Activated T-cell treated with anti-CD3 and anti-CD28 coated beads for 1 hour (primary cell): ENCODE results near the gene GPR15LG.
"Not testable (repeated sequence)": the region's sequence is repeated elsewhere in the genome, so short reads cannot be mapped to it uniquely, and the experiment has no call there.

ENCODE experiments used
- DNase-seq: peaks from one replicate; pipeline ENCODE4 v3.0.0-alpha.2; 2020; ENCODE audit warnings: low read depth

The GPR15LG gene

GRCh38 chr10:84173501-84173929 is at the start of gene GPR15LG:
TSS of gene GPR15LG (plus strand) at chr10:84173801. CDS start at chr10:84173852, 51 bp downstream.
- DNase-seq: no peak

GRCh38 chr10:84125910-84126784 is 47.5 kb upstream of the GPR15LG start:
- not testable (repeated sequence) for DNase-seq

- no peak for DNase-seq
Measured at GRCh38 chr10:84126785-84127167, 46.8 kb upstream of the GPR15LG start.

DNA sequence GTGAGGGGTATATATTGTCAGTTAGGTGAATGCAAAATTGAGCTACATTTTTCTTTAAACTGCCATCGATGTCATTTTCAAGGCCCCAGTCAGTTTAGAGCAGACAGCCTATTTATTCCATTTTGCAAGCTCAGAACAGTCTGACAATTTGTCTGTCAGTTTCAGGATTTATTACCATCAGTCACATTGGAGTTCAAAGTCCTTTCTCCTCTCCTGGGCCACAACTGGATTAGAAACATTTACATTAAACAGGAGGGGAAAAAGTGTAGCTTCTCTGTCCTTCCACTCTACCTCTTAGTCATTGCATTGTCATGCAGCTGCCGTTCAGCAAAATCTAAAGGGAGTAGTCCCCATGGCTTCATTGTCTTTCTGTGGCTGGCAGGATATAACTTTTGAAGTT is 37.8 kb upstream of the GPR15LG start:
- DNase-seq: no peak

- DNase-seq: no peak
Measured at GRCh38 chr10:84137811-84138210, 35.8 kb upstream of the GPR15LG start.

GRCh38 chr10:84138478-84139125 is 35.0 kb upstream of the GPR15LG start:
- DNase-seq: peak; percentile 14

DNA sequence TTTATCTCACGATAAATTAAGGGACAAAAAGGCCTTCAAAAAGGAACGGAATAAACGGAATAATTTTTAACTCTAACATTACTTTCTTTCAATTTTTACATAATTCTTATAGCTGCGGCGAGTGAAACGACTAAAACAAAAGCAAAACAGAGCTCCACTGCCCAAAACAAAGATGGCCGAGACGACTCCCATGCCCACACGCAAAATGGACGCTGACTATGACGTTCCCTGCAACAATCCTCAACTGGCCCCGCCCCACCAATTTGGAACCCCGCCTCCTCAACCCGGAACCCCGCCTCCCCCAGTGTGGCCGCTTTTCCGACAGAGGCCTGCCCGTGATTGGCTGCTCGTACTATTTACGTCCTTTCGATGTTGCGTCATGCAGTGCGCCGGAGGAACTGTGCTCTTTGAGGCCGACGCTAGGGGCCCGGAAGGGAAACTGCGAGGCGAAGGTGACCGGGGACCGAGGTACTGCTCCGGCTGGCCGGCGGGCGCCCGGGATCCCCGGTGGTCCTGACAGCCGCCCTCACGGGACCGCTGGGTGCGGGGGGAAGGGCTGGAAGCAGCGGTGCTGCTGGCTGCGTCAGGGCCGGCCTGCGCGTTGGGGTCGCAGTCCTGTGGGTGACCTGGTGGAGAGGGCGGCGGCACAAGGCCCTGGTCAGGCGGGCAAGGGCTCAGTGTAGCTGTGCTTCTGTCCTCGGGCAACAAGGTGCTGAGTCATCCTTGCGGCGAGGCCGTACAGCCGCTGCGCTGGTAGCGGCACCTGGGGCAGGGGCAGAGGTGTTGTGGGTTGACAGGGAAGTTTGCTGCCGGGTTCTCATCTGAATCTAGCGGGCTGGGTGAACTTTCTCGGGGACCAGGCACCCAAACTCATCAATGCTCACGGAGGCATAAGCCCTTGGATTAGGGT is 34.2 kb upstream of the GPR15LG start, which contains the start of gene GHITM:
Gene GHITM (plus strand): TSS at position 384 of the 910 bp plus-strand sequence. CDS start 1,992 bp downstream, outside the sequence.
- DNase-seq: peak; percentile 99

DNA sequence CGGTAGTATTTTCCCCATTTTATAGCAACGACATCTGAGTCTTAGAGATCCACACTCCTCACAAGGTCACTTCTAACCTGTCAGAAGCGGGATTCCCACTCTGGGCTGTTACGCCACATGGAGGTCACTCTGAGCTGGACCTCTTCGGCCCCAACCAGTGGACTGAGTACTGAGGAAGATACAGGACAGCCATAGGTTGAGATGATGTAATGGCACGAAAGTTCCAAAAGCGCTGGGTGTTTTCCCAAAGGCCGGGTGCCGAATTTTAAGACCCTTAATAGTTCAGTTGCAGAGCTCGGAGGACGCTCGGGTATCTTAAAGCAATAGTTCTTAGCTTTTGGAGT is 33.6 kb upstream of the GPR15LG start:
- no peak for DNase-seq

- no peak for DNase-seq
Measured at GRCh38 chr10:84147347-84147746, 26.3 kb upstream of the GPR15LG start.

DNA sequence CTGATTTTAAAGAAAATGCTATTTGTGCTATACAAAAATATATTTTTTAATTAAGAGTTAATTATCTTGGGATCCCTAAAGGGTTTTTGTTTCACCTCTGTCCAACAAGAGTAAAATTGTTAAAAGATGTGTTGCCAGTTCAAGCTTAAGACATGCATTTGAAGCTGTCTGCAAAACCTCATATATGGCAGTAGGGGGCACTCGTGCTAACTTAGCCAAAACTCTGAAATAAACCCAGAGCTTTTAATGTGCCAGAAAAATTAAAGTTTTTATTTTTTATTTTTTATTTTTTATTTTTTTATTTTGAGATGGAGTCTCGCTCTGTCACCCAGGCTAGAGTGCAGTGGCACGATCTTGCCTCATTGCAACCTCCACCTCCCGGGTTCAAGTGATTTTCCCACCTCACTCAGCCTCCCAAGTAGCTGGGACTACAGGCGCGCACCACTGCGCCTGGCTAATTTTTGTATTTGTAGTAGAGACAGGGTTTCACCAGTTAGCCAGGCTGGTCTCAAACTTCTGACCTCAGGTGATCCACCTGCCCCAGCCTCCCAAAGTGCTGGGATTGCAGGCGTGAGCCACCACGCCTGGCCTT is 25.5 kb upstream of the GPR15LG start:
- DNase-seq: not testable (repeated sequence)

- no peak for DNase-seq
Measured at GRCh38 chr10:84149854-84150253, 23.7 kb upstream of the GPR15LG start.

- DNase-seq: no peak
Measured at GRCh38 chr10:84152769-84153168, 20.8 kb upstream of the GPR15LG start.

DNA sequence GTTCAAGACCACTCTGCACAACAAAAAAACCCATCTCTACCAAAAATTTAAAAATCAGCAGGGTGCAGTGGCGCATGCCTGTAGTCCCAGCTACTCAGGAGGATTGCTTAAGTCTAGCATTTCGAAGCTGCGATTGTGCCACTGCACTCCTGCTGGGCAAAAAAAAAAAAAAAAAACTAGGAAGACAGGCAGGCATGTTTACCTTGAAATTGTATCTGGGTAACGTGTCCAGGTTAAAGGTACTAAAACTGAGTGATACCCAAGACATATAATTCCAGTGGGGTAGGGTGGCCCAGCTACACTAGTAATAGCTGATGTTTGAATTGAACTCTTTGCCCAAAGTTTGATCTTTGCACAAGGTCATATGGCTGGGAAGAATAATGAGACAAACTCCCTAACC is 18.1 kb upstream of the GPR15LG start:
- DNase-seq: no peak

DNA sequence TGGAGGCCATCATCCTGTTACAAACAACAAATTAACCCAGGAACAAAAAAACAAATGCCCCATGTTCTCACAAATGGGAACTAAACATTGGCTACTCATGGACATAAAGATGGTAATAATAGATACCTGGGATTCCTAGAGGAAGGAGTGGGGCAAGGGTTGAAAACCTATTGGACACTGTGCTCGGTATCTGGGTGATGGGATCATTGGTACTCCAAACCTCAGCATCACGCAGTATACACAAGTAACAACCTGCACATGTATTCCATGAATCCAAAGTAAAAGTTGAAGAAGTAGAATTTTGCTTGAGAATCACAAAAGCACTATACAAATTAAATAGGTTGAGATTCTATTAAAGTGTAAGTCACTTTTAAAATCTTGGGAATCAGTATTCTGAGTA is 17.6 kb upstream of the GPR15LG start:
- DNase-seq: no peak

DNA sequence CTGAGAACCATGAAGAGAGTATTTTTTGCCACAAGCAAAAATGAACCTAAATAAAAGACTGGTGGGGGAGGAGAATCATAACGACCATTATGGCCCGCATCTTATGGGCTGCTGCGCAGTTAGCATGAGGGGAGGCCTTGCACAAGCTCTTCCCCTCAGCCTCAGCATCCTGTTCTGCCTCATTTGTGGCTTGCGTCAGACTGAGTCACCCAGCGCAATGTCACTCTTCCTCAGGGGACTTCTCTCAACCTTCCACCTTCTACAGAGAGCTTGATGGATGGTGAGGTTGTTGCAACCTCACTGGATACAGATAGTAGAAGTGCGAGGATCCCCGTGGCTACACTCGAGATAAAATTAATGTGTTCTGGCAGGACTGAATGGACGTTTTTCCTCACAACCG is 16.8 kb upstream of the GPR15LG start:
- DNase-seq: no peak

GRCh38 chr10:84158061-84158460 is 15.5 kb upstream of the GPR15LG start:
- DNase-seq: no peak

- no peak for DNase-seq
Measured at GRCh38 chr10:84158550-84158949, 15.1 kb upstream of the GPR15LG start.

DNA sequence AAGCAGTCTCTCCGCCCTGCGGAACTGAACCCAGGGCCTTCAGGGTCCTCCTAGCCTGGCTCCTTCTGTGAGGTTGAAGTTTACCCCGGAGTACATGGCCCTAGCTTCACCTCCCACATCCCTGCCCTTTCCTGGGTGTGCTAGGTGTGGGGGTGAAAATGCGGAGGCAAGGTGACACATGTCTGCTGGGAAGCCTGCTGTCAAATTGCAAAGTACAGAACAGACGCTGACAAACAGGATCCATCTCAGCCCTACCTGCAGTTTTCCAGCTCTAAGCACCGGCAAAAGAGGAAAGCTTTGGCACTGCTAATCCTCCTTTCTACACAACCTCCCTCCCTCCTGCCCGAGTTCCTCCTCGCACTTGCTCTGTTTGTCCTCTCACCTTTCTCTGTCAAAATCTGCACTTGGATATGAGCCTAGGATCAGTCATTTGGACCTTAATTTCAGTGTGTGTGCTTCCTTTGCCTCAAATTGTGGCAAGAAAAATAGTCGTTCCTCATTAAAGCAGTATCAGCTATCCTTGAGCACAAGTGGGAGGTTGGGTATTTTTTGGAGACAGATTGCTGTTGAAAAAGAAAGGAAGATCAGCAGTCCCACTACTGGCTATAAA is 14.4 kb upstream of the GPR15LG start:
- DNase-seq: no peak

DNA sequence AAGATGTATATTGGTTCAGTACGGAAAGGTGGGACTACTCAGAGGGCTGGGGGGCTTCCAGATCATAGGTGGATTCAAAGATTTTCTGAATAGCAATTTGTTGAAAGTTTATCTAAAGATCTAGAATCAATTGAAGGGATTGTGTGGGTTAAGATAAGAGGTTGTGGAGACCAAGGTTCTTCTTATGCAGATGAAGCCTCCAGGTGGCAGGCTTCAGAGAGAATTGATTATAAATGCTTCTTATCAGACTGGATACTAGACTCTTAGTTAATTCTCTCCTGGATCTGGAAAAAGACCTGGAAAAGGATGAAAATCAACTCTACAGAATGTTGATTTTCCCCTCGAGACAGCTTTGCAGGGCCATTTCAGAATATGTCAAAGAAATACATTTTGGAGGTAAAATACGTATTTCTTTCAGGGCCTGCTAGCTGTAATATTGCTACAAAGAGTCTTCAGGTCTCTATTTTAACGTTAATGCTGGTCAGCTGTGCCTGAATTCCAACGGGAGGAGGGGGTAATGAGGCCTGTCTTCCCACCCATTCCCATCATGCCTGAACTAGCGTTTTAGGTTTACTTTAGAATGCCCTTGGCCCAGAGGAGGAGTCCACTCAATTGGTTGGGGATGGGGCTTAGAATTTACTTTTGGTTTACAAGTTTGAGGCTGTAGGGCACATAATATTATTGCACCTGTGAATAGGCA is 12.8 kb upstream of the GPR15LG start:
- no peak for DNase-seq

GRCh38 chr10:84163996-84164395 is 9.6 kb upstream of the GPR15LG start:
- no peak for DNase-seq

- no peak for DNase-seq
Measured at GRCh38 chr10:84164442-84164841, 9.2 kb upstream of the GPR15LG start.
